GM12891 (cell line): ENCODE data around the gene IL4R.
A peak's percentile ranks its signal among the peaks of the same experiment; 100 is the strongest.
"Not testable (repeated sequence)": the region's sequence is repeated elsewhere in the genome, so short reads cannot be mapped to it uniquely, and the experiment has no call there.

Experiments used
- DNase-seq: peaks from one replicate; pipeline ENCODE4 v3.0.0; 2011; ENCODE audit warnings: low spot score; ENCODE audit not compliant: insufficient read length
- FAIRE-seq: peaks from 2 replicates; lab custom pipeline; 2011; peaks lifted over from hg19 to GRCh38; lab: Jason Lieb, UNC
- PAX5 ChIP-seq: IDR thresholded peaks from 2 replicates; pipeline ENCODE4 v1.6.1; 2011; ENCODE audit warnings: low read length, moderate library complexity, mild to moderate bottlenecking; ENCODE audit not compliant: insufficient read depth, severe bottlenecking
- POLR2A ChIP-seq: IDR thresholded peaks from 2 replicates; pipeline ENCODE4 v1.6.1; 2011; ENCODE audit warnings: low read depth, low read length, control low read depth
- POLR2AphosphoS5 ChIP-seq: IDR thresholded peaks from 2 replicates; pipeline ENCODE4 v1.6.1; 2011; ENCODE audit warnings: low read depth, low read length, control low read depth
- POU2F2 ChIP-seq: IDR thresholded peaks from 2 replicates; pipeline ENCODE4 v1.6.1; 2011; ENCODE audit warnings: low read depth, mild to moderate bottlenecking, control low read depth, low read length, moderate library complexity
- SPI1 ChIP-seq: IDR thresholded peaks from 2 replicates; pipeline ENCODE4 v1.6.1; 2011; ENCODE audit warnings: low read depth, low read length, control low read depth
- TAF1 ChIP-seq: IDR thresholded peaks from 2 replicates; pipeline ENCODE4 v1.6.1; 2011; ENCODE audit warnings: low read depth, low read length, control low read depth

IL4R gene

DNA sequence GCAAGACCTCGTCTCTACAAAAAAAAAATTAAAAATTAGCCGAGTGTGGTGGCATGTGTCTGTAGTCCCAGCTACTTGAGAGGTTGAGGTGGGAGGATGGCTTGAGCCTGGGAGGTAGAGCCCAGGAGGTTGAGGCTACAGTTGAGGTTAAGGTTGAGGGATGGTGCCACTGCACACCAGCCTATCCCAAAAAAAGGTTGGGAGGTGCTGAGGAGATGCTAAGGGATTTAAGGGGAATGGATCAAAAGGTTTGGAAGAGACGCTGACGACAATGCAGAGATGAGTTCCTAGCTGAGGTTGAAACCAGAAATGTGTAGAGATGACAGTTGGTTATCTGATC lies 40.5 kb upstream of the IL4R start:
- DNase-seq (no peak), FAIRE-seq (no peak)
- TF ChIP-seq SPI1 (no peak), POLR2A (no peak), PAX5 (no peak), POU2F2 (no peak), POLR2AphosphoS5 (no peak), TAF1 (no peak)

- DNase-seq (no peak), FAIRE-seq (no peak)
- TF ChIP-seq POLR2AphosphoS5 (no peak), PAX5 (no peak), POLR2A (no peak), TAF1 (no peak), SPI1 (0 out of 2 replicates have a peak, but pooled peaks have one; percentile 4)
These were observed 39.9 kb upstream of the IL4R start for GRCh38 chr16:27273670-27274423.

- not testable (repeated sequence) for DNase-seq, FAIRE-seq
These were observed 39.3 kb upstream of the IL4R start for GRCh38 chr16:27274424-27274874.

DNA sequence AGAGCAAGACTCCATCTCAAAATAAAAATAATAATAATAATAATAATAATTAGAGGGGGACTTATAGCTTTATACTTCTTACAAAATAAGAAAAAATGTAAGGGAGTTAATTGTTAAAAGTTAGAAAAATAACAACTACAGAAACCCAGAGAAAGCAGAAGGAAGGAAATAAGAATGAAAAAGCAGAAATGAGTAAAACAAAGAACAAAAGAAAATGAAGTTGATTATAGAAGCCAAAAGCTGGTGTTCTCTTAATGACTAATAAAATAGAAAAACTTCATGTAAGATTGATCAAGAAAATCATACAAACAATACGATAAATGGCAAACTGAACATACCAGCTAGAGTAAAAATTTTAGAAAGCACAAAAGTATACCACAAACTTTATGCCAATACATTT lies 38.4 kb upstream of the IL4R start:
- TF ChIP-seq SPI1, result 0 out of 2 replicates have a peak, but pooled peaks have one; percentile 29
- no peak for TF ChIP-seq POU2F2
- DNase-seq (no peak), FAIRE-seq (no peak)

- FAIRE-seq (no peak), DNase-seq (no peak)
- TF ChIP-seq POLR2A, result no peak
- TF ChIP-seq PAX5, result no peak
These were observed 32.5 kb upstream of the IL4R start for GRCh38 chr16:27281243-27281642.

DNA sequence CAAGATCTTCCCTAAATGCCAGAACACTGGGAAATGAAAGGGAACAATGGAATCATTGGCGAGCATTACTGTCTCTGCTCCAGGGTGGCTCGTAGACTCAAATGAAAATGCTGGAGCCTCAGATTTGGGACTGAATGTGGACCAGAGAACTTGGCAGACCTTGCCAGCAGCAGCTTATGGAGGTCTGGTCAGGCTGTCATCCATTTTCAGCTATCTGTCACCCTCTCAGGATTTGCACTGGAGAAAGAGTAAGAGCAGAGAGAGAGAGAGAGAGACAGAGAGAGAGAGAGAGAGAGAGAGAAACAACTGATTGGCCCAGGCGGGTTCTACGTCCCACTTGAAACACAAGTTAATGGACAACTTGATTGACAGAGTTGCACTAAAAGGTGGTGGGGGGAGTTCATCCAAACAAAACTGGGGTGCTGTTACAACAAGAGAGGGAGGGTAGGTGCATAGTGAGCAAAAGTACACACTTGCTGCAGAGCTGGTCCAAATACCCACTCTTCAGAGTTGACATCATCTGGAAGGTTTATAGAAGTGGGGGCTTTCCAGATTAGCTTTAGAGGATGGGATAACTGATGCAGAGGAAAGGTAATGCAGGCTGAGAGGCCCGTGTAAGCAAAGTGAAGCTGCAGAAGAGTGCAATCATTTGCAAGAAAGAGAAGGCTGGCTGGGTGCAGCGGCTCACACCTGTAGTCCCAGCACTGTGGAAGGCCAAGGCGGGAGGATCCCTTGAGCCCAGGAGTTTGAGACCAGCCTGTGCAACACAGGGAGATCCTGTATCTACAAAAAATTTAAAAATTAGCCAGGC lies 28.7 kb upstream of the IL4R start:
- FAIRE-seq, result no peak
- DNase-seq, result no peak
- TF ChIP-seq POLR2A (no peak), POU2F2 (no peak), PAX5 (no peak), POLR2AphosphoS5 (no peak), TAF1 (no peak), SPI1 (no peak)

- no peak for FAIRE-seq
- no peak for DNase-seq
- TF ChIP-seq POLR2AphosphoS5, result no peak
- peak; percentile 62 for TF ChIP-seq SPI1
- no peak for TF ChIP-seq POU2F2
- no peak for TF ChIP-seq POLR2A
These were observed 28.0 kb upstream of the IL4R start for GRCh38 chr16:27285676-27286196.

GRCh38 chr16:27286451-27286850 lies 27.3 kb upstream of the IL4R start:
- TF ChIP-seq TAF1 (no peak), POLR2AphosphoS5 (no peak), SPI1 (peak; percentile 71)
- DNase-seq, result no peak

GRCh38 chr16:27287051-27287811 lies 26.5 kb upstream of the IL4R start:
- DNase-seq (no peak), FAIRE-seq (no peak)
- no peak for TF ChIP-seq TAF1
- TF ChIP-seq POU2F2, result no peak
- TF ChIP-seq POLR2AphosphoS5, result no peak
- no peak for TF ChIP-seq SPI1
- no peak for TF ChIP-seq POLR2A
- no peak for TF ChIP-seq PAX5

More at GRCh38 chr16:27286451-27286850, 27.3 kb upstream of the IL4R start:
- no peak for FAIRE-seq

- DNase-seq (no peak), FAIRE-seq (no peak)
- TF ChIP-seq SPI1 (no peak), POU2F2 (no peak)
These were observed 25.9 kb upstream of the IL4R start for GRCh38 chr16:27287887-27288286.

DNA sequence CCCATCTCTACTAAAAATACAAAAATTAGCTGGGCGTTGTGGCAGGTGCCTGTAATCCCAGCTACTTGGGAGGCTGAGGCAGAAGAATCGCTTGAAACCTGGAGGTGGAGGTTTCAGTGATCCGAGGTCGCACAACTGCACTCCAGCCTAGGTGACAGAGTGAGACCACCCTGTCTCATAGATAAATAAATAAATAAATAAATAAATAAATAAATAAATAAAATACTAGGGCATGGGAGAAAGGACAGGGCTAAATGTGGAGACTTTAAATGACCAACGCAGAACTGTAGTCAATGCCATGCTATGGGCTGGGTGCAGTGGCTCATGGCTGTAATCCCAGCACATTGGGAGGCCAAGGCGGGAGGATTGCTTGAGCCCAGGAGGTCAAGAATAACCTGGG lies 25.5 kb upstream of the IL4R start:
- not testable (repeated sequence) for FAIRE-seq, DNase-seq
